Mesodermal cell (in vitro differentiated cells): ENCODE data around the gene JAKMIP1.

Source experiments
- H3K27ac ChIP-seq: 2 replicates; pipeline ENCODE4 v1.7.0; 2013; ENCODE audit warnings: mild to moderate bottlenecking, low read depth, low read length, moderate library complexity; ENCODE audit not compliant: severe bottlenecking
- H3K36me3 ChIP-seq: 2 replicates; pipeline ENCODE4 v1.7.1; 2013; ENCODE audit warnings: mild to moderate bottlenecking, low read length, moderate library complexity; ENCODE audit not compliant: control insufficient read depth, insufficient read depth
- H3K4me1 ChIP-seq: one replicate; pipeline ENCODE4 v1.7.1; 2013; ENCODE audit warnings: mild to moderate bottlenecking, low read length; ENCODE audit not compliant: insufficient read depth, control insufficient read depth, poor library complexity, severe bottlenecking
- H3K4me3 ChIP-seq: 2 replicates; pipeline ENCODE4 v1.7.0; 2013; ENCODE audit warnings: low read length, control low read depth, mild to moderate bottlenecking; ENCODE audit not compliant: insufficient read depth, poor library complexity, severe bottlenecking; ENCODE audit errors: extremely low read depth
- H3K9me3 ChIP-seq: 2 replicates; pipeline ENCODE4 v1.7.1; 2013; ENCODE audit warnings: mild to moderate bottlenecking, low read length, moderate library complexity; ENCODE audit not compliant: control insufficient read depth
- WGBS, 2 experiments: methylation state at CpG; one replicate each; pipeline ENCODE4 v1.1.5; 2013; ENCODE audit warnings: missing lambda C conversion rate in 2 of 2; ENCODE audit not compliant: insufficient coverage in 2 of 2; 5-methylcytosine and 5-hydroxymethylcytosine counted together

Gene JAKMIP1

DNA sequence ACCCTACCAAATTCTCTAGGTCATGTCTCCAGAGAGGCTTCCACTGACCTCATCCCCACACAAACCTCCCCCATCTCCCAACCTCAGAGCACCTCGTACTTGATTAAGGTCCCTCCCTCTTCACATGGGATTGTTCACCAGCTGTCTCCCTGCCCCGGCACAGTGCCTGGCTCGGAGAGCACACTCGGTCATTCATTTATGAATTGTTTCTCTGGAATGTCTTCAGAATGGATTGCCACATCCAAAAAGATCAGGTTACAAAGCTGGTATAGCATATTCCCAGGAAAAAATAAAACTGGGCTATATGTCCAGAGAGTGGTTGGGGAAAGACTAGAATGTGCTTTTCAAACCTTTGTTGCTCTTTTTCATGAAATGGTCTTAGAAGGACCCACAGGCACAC, 21.6 kb downstream of the JAKMIP1 start:
- Histone ChIP-seq H3K4me1 (peaks cover 4% of the 10 kb centered on the region), H3K27ac (no peak overlapping the region), H3K36me3 (no peaks in the 10 kb centered on the region), H3K4me3 (no peak overlapping the region), H3K9me3 (no peaks in the 10 kb centered on the region)
- 86 to 96% methylated on average over 2 to 3 of the region's 4 CpGs for WGBS, 2 experiments

DNA sequence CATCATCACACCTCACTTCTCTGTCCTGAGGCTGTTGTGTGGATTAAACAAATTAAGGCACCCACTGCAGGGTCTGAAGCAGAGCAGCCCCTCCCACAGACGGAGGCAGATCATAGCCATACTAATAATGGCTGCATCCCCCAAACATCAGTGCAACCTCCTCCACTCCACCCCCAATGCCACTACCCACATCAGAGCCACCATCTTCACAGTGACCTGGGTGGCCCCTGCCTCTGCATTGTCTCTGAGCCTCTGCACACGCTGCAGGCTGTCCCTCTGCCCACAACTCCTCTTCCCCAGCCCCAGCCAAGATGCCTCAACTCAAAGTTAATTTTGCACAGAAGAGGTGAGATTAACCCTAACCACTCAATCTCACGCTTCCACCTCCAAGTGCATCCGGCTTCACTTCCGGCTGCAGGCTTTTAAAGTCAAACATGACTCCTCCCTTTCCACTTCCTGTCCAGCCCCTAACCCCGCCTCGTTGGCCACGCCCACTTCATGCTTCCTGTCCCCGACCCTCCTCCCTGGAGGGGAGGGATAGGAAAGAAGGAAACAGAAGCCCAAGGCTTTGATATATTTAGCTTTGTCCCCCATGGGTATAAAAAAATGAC, 22.7 kb downstream of the JAKMIP1 start:
- Histone ChIP-seq H3K4me3 (no peak overlapping the region), H3K36me3 (no peaks in the 10 kb centered on the region), H3K4me1 (peaks cover 4% of the 10 kb centered on the region), H3K9me3 (no peaks in the 10 kb centered on the region), H3K27ac (no peak overlapping the region)
- WGBS, 2 experiments, result 84 to 100% methylated on average over 1 to 4 of the region's 9 CpGs

DNA sequence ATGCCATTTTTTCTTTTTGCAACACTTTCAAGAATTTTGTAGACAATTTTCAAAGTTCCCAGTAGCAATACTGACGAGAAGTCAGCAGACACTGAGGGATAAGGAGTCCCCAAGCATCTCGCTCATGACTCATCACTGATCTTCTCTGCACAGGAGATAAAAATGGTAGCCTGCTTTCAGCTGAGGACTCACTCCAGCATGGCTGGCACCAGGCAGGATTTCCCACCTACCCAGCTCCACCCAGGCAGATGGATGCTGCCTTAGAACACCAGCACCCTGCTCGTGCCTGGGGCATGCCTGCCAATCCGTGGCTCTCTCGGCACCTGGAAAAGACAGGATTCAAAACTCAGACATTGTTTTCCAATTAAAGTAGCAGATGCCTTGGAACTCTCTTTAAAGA, 24.9 kb downstream of the JAKMIP1 start:
- Histone ChIP-seq H3K9me3 (peaks cover 4% of the 10 kb centered on the region), H3K27ac (no peak overlapping the region), H3K36me3 (no peaks in the 10 kb centered on the region), H3K4me1 (peaks cover 4% of the 10 kb centered on the region), H3K4me3 (no peak overlapping the region)
- 84 to 91% methylated on average over 1 to 5 of the region's 5 CpGs for WGBS, 2 experiments

DNA sequence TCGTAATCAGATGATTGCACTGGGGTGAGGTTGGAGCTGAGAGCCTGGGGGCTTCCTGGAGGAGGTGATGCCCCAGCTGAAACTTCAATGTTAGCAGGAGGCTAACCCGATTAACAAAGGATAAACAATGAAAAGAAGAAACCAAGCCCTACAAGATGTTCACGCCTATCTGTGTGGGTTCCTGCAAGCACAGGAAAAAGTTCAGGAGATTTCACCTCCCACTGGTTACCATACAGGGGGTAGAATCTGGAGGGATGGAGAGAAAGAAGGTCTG, 27.5 kb downstream of the JAKMIP1 start:
- H3K9me3 ChIP-seq, result peaks cover 4% of the 10 kb centered on the region
- H3K27ac ChIP-seq, result no peak overlapping the region
- WGBS, 2 experiments, result 67 to 95% methylated on average over 1 to 2 of the region's 3 CpGs
- no peaks in the 10 kb centered on the region for H3K36me3 ChIP-seq
- H3K4me3 ChIP-seq, result no peak overlapping the region
- H3K4me1 ChIP-seq, result peaks cover 4% of the 10 kb centered on the region

GRCh38 chr4:6172093-6172926, 28.0 kb downstream of the JAKMIP1 start:
- Histone ChIP-seq H3K9me3 (peaks cover 4% of the 10 kb centered on the region), H3K36me3 (no peaks in the 10 kb centered on the region), H3K4me3 (no peak overlapping the region), H3K27ac (no peak overlapping the region), H3K4me1 (peaks cover 4% of the 10 kb centered on the region)
- 86 to 100% methylated on average over 2 to 5 of the region's 9 CpGs for WGBS, 2 experiments

GRCh38 chr4:6169239-6169638, 31.1 kb downstream of the JAKMIP1 start:
- 76 to 93% methylated on average over 3 to 4 of the region's 4 CpGs for WGBS, 2 experiments
- Histone ChIP-seq H3K9me3 (peaks cover 4% of the 10 kb centered on the region), H3K27ac (no peak overlapping the region), H3K4me1 (no peaks in the 10 kb centered on the region), H3K4me3 (no peak overlapping the region), H3K36me3 (no peaks in the 10 kb centered on the region)

- Histone ChIP-seq H3K9me3 (peaks cover 5% of the 10 kb centered on the region), H3K36me3 (no peaks in the 10 kb centered on the region), H3K4me3 (no peak overlapping the region), H3K27ac (no peak overlapping the region), H3K4me1 (no peaks in the 10 kb centered on the region)
- 92% methylated on average over 6 of the region's 6 CpGs for WGBS, 2 experiments
Measured at GRCh38 chr4:6165766-6166165, 34.6 kb downstream of the JAKMIP1 start.

GRCh38 chr4:6162885-6163284, 37.5 kb downstream of the JAKMIP1 start:
- Histone ChIP-seq H3K9me3 (peaks cover 4% of the 10 kb centered on the region), H3K27ac (no peak overlapping the region), H3K4me1 (no peaks in the 10 kb centered on the region), H3K36me3 (no peaks in the 10 kb centered on the region), H3K4me3 (no peak overlapping the region)
- 90 to 91% methylated on average over 5 to 6 of the region's 6 CpGs for WGBS, 2 experiments

GRCh38 chr4:6161921-6162464, 38.4 kb downstream of the JAKMIP1 start:
- Histone ChIP-seq H3K27ac (no peak overlapping the region), H3K4me3 (no peak overlapping the region), H3K9me3 (peaks cover 4% of the 10 kb centered on the region), H3K36me3 (no peaks in the 10 kb centered on the region), H3K4me1 (no peaks in the 10 kb centered on the region)
- 89 to 92% methylated on average over 10 of the region's 10 CpGs for WGBS, 2 experiments

DNA sequence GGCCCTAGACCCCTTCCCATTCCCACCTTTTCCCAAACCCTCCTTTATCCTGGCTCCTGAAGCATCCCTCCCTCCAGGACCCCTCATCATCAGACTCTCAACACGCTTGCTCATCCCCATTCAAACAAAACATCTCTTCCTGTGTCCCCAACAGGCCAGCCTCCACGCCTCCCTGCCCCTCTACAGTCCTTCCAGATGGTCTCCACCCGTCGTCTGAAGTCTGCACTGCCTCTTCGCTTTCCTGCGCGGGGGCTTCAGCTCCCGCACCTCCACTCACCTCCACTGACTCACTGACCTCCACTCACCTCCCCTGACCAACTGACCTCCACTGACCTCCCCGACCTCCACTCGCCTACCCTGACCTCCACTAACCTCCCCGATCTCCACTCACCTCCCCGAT, 39.8 kb downstream of the JAKMIP1 start:
- H3K36me3 ChIP-seq, result no peaks in the 10 kb centered on the region
- H3K4me3 ChIP-seq, result no peak overlapping the region
- H3K27ac ChIP-seq, result no peak overlapping the region
- H3K9me3 ChIP-seq, result peaks cover 4% of the 10 kb centered on the region
- WGBS, 2 experiments, result 92 to 93% methylated on average over 12 of the region's 12 CpGs
- H3K4me1 ChIP-seq, result no peaks in the 10 kb centered on the region

- no peaks in the 10 kb centered on the region for H3K4me1 ChIP-seq
- no peak overlapping the region for H3K4me3 ChIP-seq
- H3K27ac ChIP-seq, result no peak overlapping the region
- WGBS, 2 experiments, result 89 to 95% methylated on average over 7 to 9 of the region's 9 CpGs
- H3K36me3 ChIP-seq, result no peaks in the 10 kb centered on the region
- no peaks in the 10 kb centered on the region for H3K9me3 ChIP-seq
Measured at GRCh38 chr4:6157926-6158325, 42.4 kb downstream of the JAKMIP1 start.
